HEK293 (cell line): ENCODE results near the gene DENND6B.

Source experiments
- CTCF ChIA-PET: fragments of 350-600 bp; formaldehyde crosslinking; extraction: SDS; loops from one replicate; lab custom pipeline; 2021; ENCODE audit warnings: antibody characterized with exemption; lab: Yijun Ruan, JAX
- POLR2A ChIA-PET: fragments of 300-600 bp; formaldehyde crosslinking; extraction: SDS; loops from one replicate; lab custom pipeline; 2020; ENCODE audit warnings: antibody characterized with exemption, inconsistent platforms; lab: Yijun Ruan, JAX
- H3K27ac ChIP-seq: fragments of 200-500 bp; sonication (Bioruptor generic); 2 replicates; pipeline ENCODE4 v1.5.1; 2014; ENCODE audit warnings: low read depth, low read length, control low read depth, inconsistent platforms; ENCODE audit errors: extremely low read depth
- H3K36me3 ChIP-seq, 2 experiments: fragments of 200-500 bp in 1 of 2; sonication (Bioruptor generic) in 1 of 2; 1 replicate in 1 of 2; 2 replicates in 1 of 2; pipeline ENCODE4 v1.5.1; 2014 to 2017; ENCODE audit warnings: inconsistent platforms in 2 of 2, low read length in 2 of 2; ENCODE audit not compliant: control insufficient read depth in 2 of 2, insufficient read depth in 1 of 2
- H3K4me1 ChIP-seq: fragments of 200-500 bp; sonication (Bioruptor generic); 2 replicates; pipeline ENCODE4 v1.5.1; 2014; ENCODE audit warnings: mild to moderate bottlenecking, low read length, inconsistent platforms; ENCODE audit not compliant: control insufficient read depth, insufficient read depth
- H3K4me3 ChIP-seq: 2 replicates; pipeline ENCODE4 v1.5.1; 2011; ENCODE audit warnings: low read depth, mild to moderate bottlenecking, control low read depth, low read length, moderate library complexity
- H3K9me3 ChIP-seq: fragments of 200-500 bp; sonication (Bioruptor generic); 2 replicates; pipeline ENCODE4 v1.5.1; 2014; ENCODE audit warnings: low read depth, low read length, inconsistent platforms; ENCODE audit not compliant: control insufficient read depth, insufficient read depth
- EGR2 ChIP-seq: fragments of 450-650 bp; formaldehyde crosslinking; IDR thresholded peaks from 2 replicates; pipeline ENCODE4 v1.5.1; 2016; ENCODE audit warnings: low read depth, missing biosample characterization, missing genetic modification characterization
- GLI4 ChIP-seq: fragments of 450-650 bp; formaldehyde crosslinking; IDR thresholded peaks from 2 replicates; pipeline ENCODE4 v1.5.1; 2016; ENCODE audit warnings: missing biosample characterization, missing genetic modification characterization
- KLF10 ChIP-seq: fragments of 450-650 bp; IDR thresholded peaks from 2 replicates; pipeline ENCODE4 v1.5.1; 2018; ENCODE audit warnings: missing biosample characterization, mild to moderate bottlenecking, missing genetic modification characterization
- SCRT1 ChIP-seq: fragments of 450-650 bp; formaldehyde crosslinking; IDR thresholded peaks from 2 replicates; pipeline ENCODE4 v1.5.1; 2016; ENCODE audit warnings: missing biosample characterization, missing genetic modification characterization, borderline replicate concordance
- SETDB1 ChIP-seq: IDR thresholded peaks from one replicate; pipeline ENCODE4 v1.6.1; 2017; ENCODE audit warnings: mild to moderate bottlenecking, low read length, moderate library complexity, mixed read lengths; ENCODE audit not compliant: insufficient read length
- ZFP37 ChIP-seq: fragments of 450-650 bp; formaldehyde crosslinking; IDR thresholded peaks from 2 replicates; pipeline ENCODE4 v1.5.1; 2016; ENCODE audit warnings: missing biosample characterization, missing genetic modification characterization
- ZNF121 ChIP-seq: fragments of 450-650 bp; formaldehyde crosslinking; IDR thresholded peaks from 2 replicates; pipeline ENCODE4 v1.5.1; 2016; ENCODE audit warnings: missing biosample characterization, missing genetic modification characterization
- ZNF155 ChIP-seq: fragments of 450-650 bp; formaldehyde crosslinking; IDR thresholded peaks from 2 replicates; pipeline ENCODE4 v1.5.1; 2016; ENCODE audit warnings: missing biosample characterization, missing genetic modification characterization
- ZNF184 ChIP-seq: fragments of 450-650 bp; IDR thresholded peaks from 2 replicates; pipeline ENCODE4 v1.5.1; 2018; ENCODE audit warnings: missing biosample characterization, mild to moderate bottlenecking, missing genetic modification characterization
- ZNF223 ChIP-seq: fragments of 450-650 bp; formaldehyde crosslinking; IDR thresholded peaks from 2 replicates; pipeline ENCODE4 v1.5.1; 2016; ENCODE audit warnings: missing biosample characterization, missing genetic modification characterization
- ZNF394 ChIP-seq: fragments of 450-650 bp; formaldehyde crosslinking; IDR thresholded peaks from 2 replicates; pipeline ENCODE4 v1.5.1; 2016; ENCODE audit warnings: missing biosample characterization, missing genetic modification characterization, mild to moderate bottlenecking, moderate library complexity, borderline replicate concordance
- ZNF426 ChIP-seq: fragments of 450-650 bp; formaldehyde crosslinking; IDR thresholded peaks from 2 replicates; pipeline ENCODE4 v1.5.1; 2017; ENCODE audit warnings: missing biosample characterization, missing genetic modification characterization, mild to moderate bottlenecking, inconsistent platforms, moderate library complexity
- ZNF48 ChIP-seq: fragments of 450-650 bp; formaldehyde crosslinking; IDR thresholded peaks from 2 replicates; pipeline ENCODE4 v1.5.1; 2016; ENCODE audit warnings: missing biosample characterization, missing genetic modification characterization
- ZNF571 ChIP-seq: fragments of 450-650 bp; formaldehyde crosslinking; IDR thresholded peaks from 2 replicates; pipeline ENCODE4 v1.5.0; 2017; ENCODE audit warnings: missing biosample characterization, missing genetic modification characterization
- TF ChIP-seq, protein P1 (sequence below): fragments of 450-650 bp; formaldehyde crosslinking; IDR thresholded peaks from 2 replicates; pipeline ENCODE4 v1.5.1; 2016; ENCODE audit warnings: missing biosample characterization, missing genetic modification characterization
- TF ChIP-seq, protein P2 (sequence below): fragments of 450-650 bp; formaldehyde crosslinking; IDR thresholded peaks from 2 replicates; pipeline ENCODE4 v1.5.1; 2016; ENCODE audit warnings: missing biosample characterization, missing genetic modification characterization
- TF ChIP-seq, protein P3 (sequence below): fragments of 450-650 bp; formaldehyde crosslinking; IDR thresholded peaks from 2 replicates; pipeline ENCODE4 v1.5.1; 2016; ENCODE audit warnings: missing biosample characterization, missing genetic modification characterization
- TF ChIP-seq, protein P4 (sequence below): fragments of 450-650 bp; formaldehyde crosslinking; IDR thresholded peaks from 2 replicates; pipeline ENCODE4 v1.5.1; 2016; ENCODE audit warnings: missing biosample characterization, missing genetic modification characterization

The DENND6B gene

GRCh38 chr22:50305923-50306566 is 20.8 kb downstream of the DENND6B start (continued):
- peak; percentile 97 for TF ChIP-seq EGR2
- TF ChIP-seq ZNF571 (tag by site-specific recombination) = no peak
- TF ChIP-seq GLI4 (tag by site-specific recombination) = no peak
- TF ChIP-seq, protein P1, sequence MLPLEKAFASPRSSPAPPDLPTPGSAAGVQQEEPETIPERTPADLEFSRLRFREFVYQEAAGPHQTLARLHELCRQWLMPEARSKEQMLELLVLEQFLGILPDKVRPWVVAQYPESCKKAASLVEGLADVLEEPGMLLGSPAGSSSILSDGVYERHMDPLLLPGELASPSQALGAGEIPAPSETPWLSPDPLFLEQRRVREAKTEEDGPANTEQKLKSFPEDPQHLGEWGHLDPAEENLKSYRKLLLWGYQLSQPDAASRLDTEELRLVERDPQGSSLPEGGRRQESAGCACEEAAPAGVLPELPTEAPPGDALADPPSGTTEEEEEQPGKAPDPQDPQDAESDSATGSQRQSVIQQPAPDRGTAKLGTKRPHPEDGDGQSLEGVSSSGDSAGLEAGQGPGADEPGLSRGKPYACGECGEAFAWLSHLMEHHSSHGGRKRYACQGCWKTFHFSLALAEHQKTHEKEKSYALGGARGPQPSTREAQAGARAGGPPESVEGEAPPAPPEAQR = no peak
- TF ChIP-seq, protein P2, sequence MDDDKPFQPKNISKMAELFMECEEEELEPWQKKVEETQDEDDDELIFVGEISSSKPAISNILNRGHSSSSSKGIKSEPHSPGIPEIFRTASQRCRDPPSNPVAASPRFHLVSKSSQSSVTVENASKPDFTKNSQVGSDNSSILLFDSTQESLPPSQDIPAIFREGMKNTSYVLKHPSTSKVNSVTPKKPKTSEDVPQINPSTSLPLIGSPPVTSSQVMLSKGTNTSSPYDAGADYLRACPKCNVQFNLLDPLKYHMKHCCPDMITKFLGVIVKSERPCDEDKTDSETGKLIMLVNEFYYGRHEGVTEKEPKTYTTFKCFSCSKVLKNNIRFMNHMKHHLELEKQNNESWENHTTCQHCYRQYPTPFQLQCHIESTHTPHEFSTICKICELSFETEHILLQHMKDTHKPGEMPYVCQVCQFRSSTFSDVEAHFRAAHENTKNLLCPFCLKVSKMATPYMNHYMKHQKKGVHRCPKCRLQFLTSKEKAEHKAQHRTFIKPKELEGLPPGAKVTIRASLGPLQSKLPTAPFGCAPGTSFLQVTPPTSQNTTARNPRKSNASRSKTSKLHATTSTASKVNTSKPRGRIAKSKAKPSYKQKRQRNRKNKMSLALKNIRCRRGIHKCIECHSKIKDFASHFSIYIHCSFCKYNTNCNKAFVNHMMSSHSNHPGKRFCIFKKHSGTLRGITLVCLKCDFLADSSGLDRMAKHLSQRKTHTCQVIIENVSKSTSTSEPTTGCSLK (tag by site-specific recombination) = no peak
- TF ChIP-seq ZNF184 (tag by site-specific recombination) = no peak
- peak; percentile 66; the same call in 1 of the 2 replicates for TF ChIP-seq KLF10 (tag by site-specific recombination)
- 0 out of 2 replicates have a peak, but pooled peaks have one; percentile 44 for TF ChIP-seq ZNF121 (tag by site-specific recombination)
- TF ChIP-seq ZNF48 (tag by site-specific recombination) = no peak
- TF ChIP-seq ZNF394 (tag by site-specific recombination) = peak; percentile 63; the same call in 1 of the 2 replicates
- TF ChIP-seq SETDB1 = no peak
- 0 out of 2 replicates have a peak, but pooled peaks have one; percentile 38 for TF ChIP-seq ZFP37
- TF ChIP-seq SCRT1 (tag by site-specific recombination) = 0 out of 2 replicates have a peak, but pooled peaks have one; percentile 17
- no peak for TF ChIP-seq ZNF426 (tag by site-specific recombination)
- TF ChIP-seq, protein P3, sequence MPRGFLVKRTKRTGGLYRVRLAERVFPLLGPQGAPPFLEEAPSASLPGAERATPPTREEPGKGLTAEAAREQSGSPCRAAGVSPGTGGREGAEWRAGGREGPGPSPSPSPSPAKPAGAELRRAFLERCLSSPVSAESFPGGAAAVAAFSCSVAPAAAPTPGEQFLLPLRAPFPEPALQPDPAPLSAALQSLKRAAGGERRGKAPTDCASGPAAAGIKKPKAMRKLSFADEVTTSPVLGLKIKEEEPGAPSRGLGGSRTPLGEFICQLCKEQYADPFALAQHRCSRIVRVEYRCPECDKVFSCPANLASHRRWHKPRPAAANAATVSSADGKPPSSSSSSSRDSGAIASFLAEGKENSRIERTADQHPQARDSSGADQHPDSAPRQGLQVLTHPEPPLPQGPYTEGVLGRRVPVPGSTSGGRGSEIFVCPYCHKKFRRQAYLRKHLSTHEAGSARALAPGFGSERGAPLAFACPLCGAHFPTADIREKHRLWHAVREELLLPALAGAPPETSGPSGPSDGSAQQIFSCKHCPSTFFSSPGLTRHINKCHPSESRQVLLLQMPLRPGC (tag by site-specific recombination) = no peak

GRCh38 chr22:50305393-50305922 is 21.4 kb downstream of the DENND6B start:
- H3K27ac ChIP-seq = peak overlapping the region; percentile 98
- peak overlapping the region; percentile 89 for H3K4me3 ChIP-seq
- H3K9me3 ChIP-seq = no peaks in the 10 kb centered on the region
- TF ChIP-seq ZNF223 (tag by site-specific recombination) (peak; percentile 61; the same call in 1 of the 2 replicates), ZNF155 (no peak)
- TF ChIP-seq, protein P4, sequence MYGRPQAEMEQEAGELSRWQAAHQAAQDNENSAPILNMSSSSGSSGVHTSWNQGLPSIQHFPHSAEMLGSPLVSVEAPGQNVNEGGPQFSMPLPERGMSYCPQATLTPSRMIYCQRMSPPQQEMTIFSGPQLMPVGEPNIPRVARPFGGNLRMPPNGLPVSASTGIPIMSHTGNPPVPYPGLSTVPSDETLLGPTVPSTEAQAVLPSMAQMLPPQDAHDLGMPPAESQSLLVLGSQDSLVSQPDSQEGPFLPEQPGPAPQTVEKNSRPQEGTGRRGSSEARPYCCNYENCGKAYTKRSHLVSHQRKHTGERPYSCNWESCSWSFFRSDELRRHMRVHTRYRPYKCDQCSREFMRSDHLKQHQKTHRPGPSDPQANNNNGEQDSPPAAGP (tag by site-specific recombination) = peak; percentile 87
- POLR2A ChIA-PET = interaction anchor here (1.0 to 4.7 kb wide), 13 partner anchors 8 to 203 kb away, joined by 3 to 37 read pairs (median 5); partner anchors contain the start of genes DENND6B, HDAC10, MAPK12 and NCAPH2
- H3K36me3 ChIP-seq = peaks cover 0 to 38% of the 10 kb centered on the region in 2 experiments; a peak in 1 of 3 replicates
- peaks cover 21% of the 10 kb centered on the region for H3K4me1 ChIP-seq
- CTCF ChIA-PET = interaction anchor here (1.1 to 2.5 kb wide), 8 partner anchors 9 to 42 kb away, joined by 3 to 18 read pairs (median 4); partner anchors contain the start of gene DENND6B
